GM19043 (cell line): ENCODE results near the gene MED16.

Source experiments
- ATAC-seq: cut with Tn5 transposase; IDR thresholded peaks from one replicate; pipeline ENCODE4 v1.9.1; 2021; ENCODE audit warnings: low read depth; ENCODE audit not compliant: unreplicated experiment

MED16 gene

DNA sequence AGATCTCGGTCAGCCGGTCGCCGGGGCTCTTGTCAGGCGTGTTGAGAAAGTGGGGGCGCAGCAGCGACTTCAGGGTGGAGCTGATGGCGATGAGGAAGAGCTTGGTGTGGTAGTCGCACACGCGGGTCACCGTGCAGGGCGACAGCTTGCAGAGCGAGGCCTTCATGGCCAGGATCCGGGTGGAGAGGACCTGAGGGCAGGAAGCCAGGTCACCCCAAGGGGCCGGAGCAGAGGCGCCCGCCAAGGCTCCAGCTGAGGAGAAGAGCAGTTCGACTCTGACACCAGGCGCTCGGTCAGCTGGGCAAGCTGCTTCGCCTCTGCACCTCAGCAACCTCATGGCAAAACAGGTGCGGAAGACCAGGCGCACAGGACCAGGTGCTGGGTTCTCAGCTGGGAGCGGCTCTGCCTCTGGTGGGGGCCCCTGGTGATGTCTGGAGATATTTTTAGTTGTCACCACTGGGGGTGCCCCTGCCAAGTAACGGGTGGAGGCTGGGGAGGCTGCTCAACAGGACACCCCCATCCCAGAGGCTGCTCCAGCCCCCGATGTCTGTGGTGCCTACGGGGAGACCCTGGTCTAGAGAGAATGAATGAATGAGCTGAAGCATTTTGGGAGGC lies 17.6 kb downstream of the MED16 start:
- ATAC-seq, result no peak

GRCh38 chr19:873561-874041 lies 19.4 kb downstream of the MED16 start:
- ATAC-seq, result no peak

GRCh38 chr19:873084-873483 lies 19.9 kb downstream of the MED16 start:
- ATAC-seq, result no peak

DNA sequence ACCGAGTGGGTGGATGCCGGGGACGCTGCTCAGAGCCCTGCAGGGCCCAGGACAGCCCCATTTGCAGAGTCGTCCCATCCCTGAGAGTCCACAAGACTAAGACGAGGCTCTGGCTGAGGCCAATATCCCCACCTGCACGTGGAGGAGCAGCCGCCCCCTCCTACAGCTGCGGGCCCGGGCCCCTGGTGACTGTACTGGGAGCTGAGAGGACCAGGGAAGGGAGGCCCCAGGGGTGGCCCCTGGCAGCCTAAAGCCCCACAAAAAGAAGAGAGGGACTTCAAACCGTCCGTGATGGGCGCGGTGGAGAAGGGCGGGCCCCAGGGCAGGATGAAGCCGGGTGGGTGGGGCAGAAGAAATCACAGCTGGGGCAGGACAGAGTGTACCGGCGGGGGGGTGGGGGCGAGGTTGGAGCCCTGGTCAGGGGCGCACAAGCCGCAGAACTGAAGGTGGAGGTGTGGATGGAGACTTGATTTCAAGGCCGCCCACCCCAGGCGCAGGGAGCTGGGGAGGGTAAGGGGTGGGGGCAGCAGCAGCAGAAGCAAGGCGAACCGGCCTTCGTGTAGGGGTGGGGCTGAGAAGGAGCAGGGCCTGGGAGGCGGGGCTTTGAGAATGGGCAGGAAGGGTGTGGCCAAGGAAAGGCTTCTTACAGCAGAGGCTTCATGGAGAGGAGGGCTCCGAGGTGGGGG lies 20.6 kb downstream of the MED16 start:
- ATAC-seq, result no peak

DNA sequence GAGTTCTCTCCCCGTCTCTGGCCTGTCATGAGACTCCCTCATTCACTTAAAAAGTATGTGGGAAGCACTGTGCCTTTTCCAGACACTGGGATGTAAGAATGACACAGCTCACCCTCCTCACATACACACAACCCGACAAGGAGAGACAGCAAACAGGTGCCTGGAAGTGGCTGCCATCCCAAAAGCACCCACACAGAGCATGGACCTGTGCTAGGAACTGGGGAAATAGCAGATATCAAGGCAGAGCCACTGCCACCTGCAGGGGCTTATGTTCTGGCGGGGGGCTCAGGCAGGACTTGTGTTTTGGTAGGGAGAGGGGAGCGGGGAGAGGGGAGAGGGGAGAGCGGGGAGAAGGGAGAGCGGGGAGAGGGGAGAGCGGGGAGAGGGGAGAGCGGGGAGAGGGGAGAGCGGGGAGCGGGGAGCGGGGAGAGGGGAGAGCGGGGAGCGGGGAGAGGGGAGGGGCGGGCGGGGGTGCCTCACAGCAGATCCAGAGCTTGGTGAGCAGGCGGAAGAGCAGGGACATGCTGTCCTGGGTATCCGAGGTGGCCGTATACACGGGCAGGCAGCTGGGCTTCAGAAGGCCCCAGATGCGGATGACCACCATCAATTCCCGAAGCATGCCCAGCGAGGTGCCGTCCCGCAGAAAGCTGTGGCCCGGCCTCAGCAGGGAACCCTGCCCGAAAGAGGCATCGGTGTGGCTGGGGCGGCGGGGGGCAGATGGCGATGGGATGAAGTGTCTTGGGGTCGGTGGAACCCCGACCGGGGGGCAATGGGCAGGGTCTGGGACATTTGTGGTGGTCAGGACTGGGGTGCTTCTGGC lies 21.3 kb downstream of the MED16 start:
- ATAC-seq, result no peak

DNA sequence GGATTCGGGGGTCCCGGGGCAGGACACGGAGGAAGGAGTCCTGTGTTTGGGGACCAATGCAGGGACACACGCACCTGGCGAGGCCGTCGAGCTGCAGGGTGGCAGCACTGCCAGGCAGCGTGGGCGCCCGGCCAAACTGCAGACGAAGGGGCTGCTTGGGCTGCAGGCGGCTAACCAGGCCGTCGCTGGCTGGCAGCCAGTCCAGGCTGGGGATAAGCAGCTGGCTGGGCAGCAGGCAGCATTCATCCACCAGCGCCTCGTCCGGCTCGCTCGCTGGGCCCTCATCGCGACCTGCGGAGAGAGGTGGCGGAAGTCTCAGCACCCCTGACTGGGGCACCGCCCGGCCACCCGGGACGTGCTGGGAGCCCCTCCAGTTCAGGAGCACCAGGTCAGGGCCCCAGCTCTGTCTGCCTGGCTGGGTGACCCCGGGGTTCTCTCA lies 22.0 kb downstream of the MED16 start:
- ATAC-seq, result no peak

DNA sequence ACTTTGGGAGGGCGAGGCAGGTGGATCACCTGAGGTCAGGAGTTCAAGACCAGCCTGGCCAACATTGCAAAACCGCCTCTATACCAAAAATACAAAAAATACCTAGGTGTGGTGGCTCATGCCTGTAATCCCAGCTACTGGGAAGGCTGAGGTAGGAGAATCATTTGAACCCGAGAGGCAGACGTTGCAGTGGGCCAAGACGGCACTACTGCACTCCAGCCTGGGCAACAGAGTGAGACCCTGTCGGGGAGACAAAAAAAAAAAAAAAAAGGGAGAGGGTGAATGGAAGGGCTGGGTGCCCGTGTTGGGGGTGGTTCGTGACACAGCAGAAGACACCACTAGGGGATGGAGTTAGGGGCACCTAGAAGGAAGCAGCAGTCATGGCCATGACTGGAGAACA lies 22.7 kb downstream of the MED16 start:
- no peak for ATAC-seq

DNA sequence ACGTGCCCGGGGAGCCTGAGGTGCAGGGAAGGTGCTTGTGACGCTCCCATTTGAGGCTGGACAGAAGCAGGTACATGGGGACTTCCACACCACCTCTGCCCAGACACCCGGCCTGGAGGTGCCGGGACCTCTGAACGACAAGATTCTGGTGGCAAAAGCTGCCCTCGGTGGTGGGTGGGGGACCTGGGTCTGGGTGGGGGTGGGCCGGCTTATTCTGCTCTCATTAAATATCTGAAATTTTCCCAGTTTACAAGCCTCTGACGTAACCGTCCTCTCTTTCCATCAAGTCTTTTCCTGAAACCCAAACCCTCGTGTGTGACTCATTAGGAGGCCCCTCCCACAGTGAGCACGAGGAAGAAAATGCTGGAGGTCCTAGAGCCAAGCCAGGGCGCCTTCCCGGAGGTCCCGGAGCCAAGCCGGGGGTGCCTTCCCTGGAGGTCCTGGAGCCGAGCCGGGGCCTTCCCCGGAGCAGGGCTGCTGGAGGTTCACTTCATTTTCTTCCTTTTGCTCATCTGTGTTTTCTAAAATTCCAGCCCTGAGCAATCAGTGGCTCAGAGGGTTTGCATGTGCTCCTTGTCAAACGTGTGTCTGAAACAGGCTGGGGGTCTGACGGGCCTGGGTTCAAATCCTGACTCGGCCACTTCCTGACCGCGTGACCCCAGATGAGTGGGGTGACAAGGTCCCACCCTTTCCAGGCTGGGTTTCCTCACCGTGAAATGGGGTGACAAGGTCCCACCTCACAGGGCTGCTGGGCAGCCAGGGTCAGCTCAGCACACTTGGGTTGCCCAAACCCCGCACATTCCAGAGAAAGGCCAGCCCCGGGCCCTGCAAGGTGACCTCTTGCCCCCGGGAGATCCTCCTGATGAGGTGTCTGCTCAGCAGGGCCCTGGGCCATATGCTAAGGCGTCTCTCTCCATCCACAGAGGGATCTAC lies 23.5 kb downstream of the MED16 start:
- no peak for ATAC-seq

- no peak for ATAC-seq
Measured at GRCh38 chr19:868458-869244, 24.3 kb downstream of the MED16 start.

GRCh38 chr19:867855-868457 lies 25.0 kb downstream of the MED16 start:
- no peak for ATAC-seq

GRCh38 chr19:867301-867793 lies 25.6 kb downstream of the MED16 start:
- no peak for ATAC-seq

GRCh38 chr19:866769-867300 lies 26.2 kb downstream of the MED16 start:
- ATAC-seq, result no peak

DNA sequence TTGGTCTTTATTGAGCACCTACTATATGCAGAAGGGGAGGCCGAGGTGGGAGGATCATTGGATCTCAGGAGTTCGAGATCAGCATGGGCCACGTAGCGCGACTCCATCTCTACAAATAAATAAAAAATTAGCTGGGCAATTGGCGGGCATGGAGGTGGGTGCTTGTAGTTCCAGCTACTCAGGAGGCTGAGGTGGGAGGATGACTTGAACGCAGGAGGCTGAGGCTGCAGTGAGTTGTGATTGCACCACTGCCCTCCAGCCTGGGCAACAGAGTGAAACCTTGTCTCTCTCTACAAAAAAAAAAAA lies 29.7 kb downstream of the MED16 start:
- ATAC-seq, result no peak

GRCh38 chr19:862581-863314 lies 30.2 kb downstream of the MED16 start:
- ATAC-seq, result no peak

DNA sequence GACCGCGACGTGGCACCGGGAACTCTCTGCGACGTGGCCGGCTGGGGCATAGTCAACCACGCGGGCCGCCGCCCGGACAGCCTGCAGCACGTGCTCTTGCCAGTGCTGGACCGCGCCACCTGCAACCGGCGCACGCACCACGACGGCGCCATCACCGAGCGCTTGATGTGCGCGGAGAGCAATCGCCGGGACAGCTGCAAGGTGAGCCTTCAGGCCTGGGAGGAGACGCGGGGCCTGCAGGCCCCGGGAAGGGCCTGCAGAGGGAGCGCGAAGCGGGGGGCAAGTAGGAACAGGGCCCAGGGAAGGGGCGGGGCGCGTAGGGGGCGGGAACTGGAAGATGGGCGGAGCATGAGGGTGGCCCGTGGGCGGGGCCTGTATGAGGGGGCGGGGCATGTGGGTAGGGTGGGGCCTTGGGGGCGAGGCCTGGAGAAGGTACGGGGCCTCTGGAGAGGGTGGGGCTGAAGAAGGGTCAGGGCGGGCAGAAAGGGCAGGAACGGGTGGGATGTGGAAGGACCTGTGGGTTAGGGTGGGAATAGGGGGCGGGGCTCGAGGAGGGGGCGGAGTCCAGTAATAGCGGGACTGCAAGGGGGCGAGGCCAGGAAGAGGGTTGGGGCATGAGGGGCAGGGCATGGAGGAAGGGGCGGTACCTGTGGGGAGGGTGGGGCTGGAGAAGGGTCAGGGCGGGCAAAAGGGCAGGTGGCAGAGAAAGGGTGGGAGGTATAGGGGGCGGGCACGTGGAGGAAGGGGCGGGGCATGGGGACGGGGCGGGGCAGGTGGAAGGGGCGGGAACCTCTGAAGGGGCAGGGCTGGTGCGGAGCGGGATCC lies 31.0 kb downstream of the MED16 start:
- ATAC-seq, result no peak

- no peak for ATAC-seq
Measured at GRCh38 chr19:861141-861755, 31.7 kb downstream of the MED16 start.
